K562 (cell line): ENCODE measurements around the gene PRKCQ. TPM values are rescaled to one million over a fixed set of nuclear protein-coding genes. Genes with fewer than 3 reads are reported as not detected.

ENCODE experiments used
- CBFA2T2 ChIP-seq: fragments of 450-650 bp; conservative IDR thresholded peaks from 2 replicates; pipeline ENCODE4 v1.6.1; 2017; ENCODE audit warnings: mild to moderate bottlenecking
- GABPB1 ChIP-seq: sonication (generic); formaldehyde crosslinking; IDR thresholded peaks from 2 replicates; pipeline ENCODE4 v1.8.0; 2022; ENCODE audit warnings: mild to moderate bottlenecking, missing genetic modification reagents
- HCFC1 ChIP-seq: IDR thresholded peaks from 2 replicates; pipeline ENCODE4 v1.6.1; 2012; ENCODE audit warnings: low read depth, low read length, improper control_type of control experiment
- MCM5 ChIP-seq: fragments of 450-650 bp; IDR thresholded peaks from 2 replicates; pipeline ENCODE4 v1.6.1; 2016; ENCODE audit warnings: low read depth
- MTF1 ChIP-seq: fragments of 250-450 bp; sonication (Bioruptor Pico); IDR thresholded peaks from 2 replicates; pipeline ENCODE4 v1.9.0; 2021; ENCODE audit warnings: moderate library complexity, mild to moderate bottlenecking, inconsistent platforms, borderline replicate concordance
- PRPF4 ChIP-seq: fragments of 200-400 bp; formaldehyde crosslinking; IDR thresholded peaks from one replicate; pipeline ENCODE4 v1.6.1; 2017; ENCODE audit warnings: low read length, low read depth, mild to moderate bottlenecking; ENCODE audit not compliant: insufficient read depth, poor library complexity, severe bottlenecking
- VEZF1 ChIP-seq: fragments of 200-800 bp; sonication (Bioruptor generic); IDR thresholded peaks from 2 replicates; pipeline ENCODE4 v1.6.1; 2017; ENCODE audit warnings: missing genetic modification characterization, missing compliant biosample characterization
- ZC3H4 ChIP-seq: sonication (generic); formaldehyde crosslinking; IDR thresholded peaks from 2 replicates; pipeline ENCODE4 v1.9.0; 2021; ENCODE audit warnings: missing genetic modification reagents, borderline replicate concordance
- ZC3H8 ChIP-seq: fragments of 450-650 bp; IDR thresholded peaks from 2 replicates; pipeline ENCODE4 v1.6.1; 2017
- ZNF57 ChIP-seq: fragments of 450-650 bp; formaldehyde crosslinking; IDR thresholded peaks from 2 replicates; pipeline ENCODE4 v1.4.0; 2020; ENCODE audit warnings: mild to moderate bottlenecking, moderate library complexity
- polyA plus RNA-seq, 8 experiments: library from polyadenylated mRNA; depleted of rRNA in 4 of 8; stranded (reverse) in 5 of 8; unstranded in 3 of 8; fragments of >200 nt; fragmentation: Nextera tagmentation in 2 of 8; fragmentation: Illumina TruSeq in 1 of 8; extraction: Ambion mirVana in 2 of 8; extraction: Trizol in 1 of 8; gene quantifications; 2 replicates each; pipeline versions ENCODE4 v1.2.1 to v1.2.3, GENCODE V29; 2011 to 2014; ENCODE audit warnings: inconsistent platforms in 1 of 8, missing spikeins in 1 of 8
- total RNA-seq, 7 experiments: library from RNA; depleted of rRNA in 6 of 7; stranded (reverse); fragments of >200 nt in 6 of 7; fragmentation: Illumina TruSeq in 2 of 7; extraction: Trizol in 2 of 7; gene quantifications; 2 replicates each; pipeline versions ENCODE4 v1.2.1 to v1.2.3, GENCODE V29; 2011 to 2021; ENCODE audit warnings: low replicate concordance in 1 of 7
- TF ChIP-seq, protein P1 (sequence below): fragments of 450-650 bp; formaldehyde crosslinking; IDR thresholded peaks from 2 replicates; pipeline ENCODE4 v1.4.0; 2020; ENCODE audit warnings: mild to moderate bottlenecking, moderate library complexity

Gene PRKCQ
- total and polyA plus RNA-seq, 9 of the 15 experiments (the other 6 are each of a cell fraction or from before 2014, with no cell fraction given), result 4.4 to 23.3 (median 14.6) TPM

- no peak for TF ChIP-seq ZC3H4 (CRISPR knock-in tag)
- TF ChIP-seq GABPB1 (CRISPR knock-in tag), result no peak
- no peak for TF ChIP-seq ZNF57 (CRISPR knock-in tag)
- TF ChIP-seq PRPF4, result no peak
- no peak for TF ChIP-seq CBFA2T2
- no peak for TF ChIP-seq HCFC1
- TF ChIP-seq MTF1, result no peak
- TF ChIP-seq VEZF1 (CRISPR knock-in tag), result no peak
- TF ChIP-seq, protein P1, sequence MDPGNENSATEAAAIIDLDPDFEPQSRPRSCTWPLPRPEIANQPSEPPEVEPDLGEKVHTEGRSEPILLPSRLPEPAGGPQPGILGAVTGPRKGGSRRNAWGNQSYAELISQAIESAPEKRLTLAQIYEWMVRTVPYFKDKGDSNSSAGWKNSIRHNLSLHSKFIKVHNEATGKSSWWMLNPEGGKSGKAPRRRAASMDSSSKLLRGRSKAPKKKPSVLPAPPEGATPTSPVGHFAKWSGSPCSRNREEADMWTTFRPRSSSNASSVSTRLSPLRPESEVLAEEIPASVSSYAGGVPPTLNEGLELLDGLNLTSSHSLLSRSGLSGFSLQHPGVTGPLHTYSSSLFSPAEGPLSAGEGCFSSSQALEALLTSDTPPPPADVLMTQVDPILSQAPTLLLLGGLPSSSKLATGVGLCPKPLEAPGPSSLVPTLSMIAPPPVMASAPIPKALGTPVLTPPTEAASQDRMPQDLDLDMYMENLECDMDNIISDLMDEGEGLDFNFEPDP (CRISPR knock-in tag), result no peak
- no peak for TF ChIP-seq MCM5
- TF ChIP-seq ZC3H8, result no peak
Measured at GRCh38 chr10:6400331-6400730, 179.7 kb downstream of the PRKCQ start (continued).
